MG63 (cell line): Measurements from ENCODE around the gene KCNQ1. TPM values are rescaled to one million over a fixed set of nuclear protein-coding genes. Genes with fewer than 3 reads are reported as not detected.

Experiments used
- DNase-seq: peaks from one replicate; pipeline ENCODE4 v3.0.0-alpha.2; 2020
- H3K27me3 ChIP-seq: fragments of 250-450 bp; sonication (Bioruptor Pico); 2 replicates; pipeline ENCODE4 v1.5.1; 2020; ENCODE audit warnings: mild to moderate bottlenecking, moderate library complexity
- H3K36me3 ChIP-seq: fragments of 250-450 bp; sonication (Bioruptor Pico); 2 replicates; pipeline ENCODE4 v1.5.1; 2020; ENCODE audit warnings: mild to moderate bottlenecking, moderate library complexity
- H3K4me3 ChIP-seq: fragments of 250-450 bp; sonication (Bioruptor Pico); 2 replicates; pipeline ENCODE4 v1.5.1; 2020; ENCODE audit warnings: mild to moderate bottlenecking, moderate library complexity
- H3K9me3 ChIP-seq: fragments of 250-450 bp; sonication (Bioruptor Pico); 2 replicates; pipeline ENCODE4 v1.5.1; 2020; ENCODE audit warnings: mild to moderate bottlenecking, moderate library complexity
- total RNA-seq: library from RNA; depleted of rRNA; stranded (reverse); fragments of >200 nt; shearing (Covaris generic); gene quantifications from 2 replicates; pipeline ENCODE4 v1.2.3, GENCODE V29; 2014; ENCODE audit warnings: low replicate concordance

The KCNQ1 gene
- total RNA-seq, 1 experiment from 2014 or later, result not detected

GRCh38 chr11:2811206-2812091 is 366.6 kb downstream of the KCNQ1 start:
- no peak overlapping the region for H3K4me3 ChIP-seq
- H3K36me3 ChIP-seq, result no peaks in the 10 kb centered on the region
- peaks cover 2% of the 10 kb centered on the region; the same call in 1 of the 2 replicates for H3K27me3 ChIP-seq
- no peak for DNase-seq
- H3K9me3 ChIP-seq, result no peaks in the 10 kb centered on the region

- H3K9me3 ChIP-seq, result no peaks in the 10 kb centered on the region
- no peaks in the 10 kb centered on the region for H3K36me3 ChIP-seq
- no peak overlapping the region for H3K4me3 ChIP-seq
- DNase-seq, result no peak
- H3K27me3 ChIP-seq, result peaks cover 2% of the 10 kb centered on the region; the same call in 1 of the 2 replicates
Observed at GRCh38 chr11:2812371-2812991, 367.7 kb downstream of the KCNQ1 start.

GRCh38 chr11:2813141-2813908 is 368.5 kb downstream of the KCNQ1 start:
- no peak for DNase-seq
- Histone ChIP-seq H3K36me3 (no peaks in the 10 kb centered on the region), H3K4me3 (no peak overlapping the region)

GRCh38 chr11:2813968-2814367 is 369.2 kb downstream of the KCNQ1 start:
- peaks cover 2% of the 10 kb centered on the region; the same call in 1 of the 2 replicates for H3K27me3 ChIP-seq
- H3K4me3 ChIP-seq, result no peak overlapping the region
- no peaks in the 10 kb centered on the region for H3K9me3 ChIP-seq
- H3K36me3 ChIP-seq, result no peaks in the 10 kb centered on the region
- no peak for DNase-seq

More at GRCh38 chr11:2813141-2813908, 368.5 kb downstream of the KCNQ1 start:
- H3K27me3 ChIP-seq, result peaks cover 2% of the 10 kb centered on the region; the same call in 1 of the 2 replicates
- H3K9me3 ChIP-seq, result no peaks in the 10 kb centered on the region

GRCh38 chr11:2814751-2815150 is 369.9 kb downstream of the KCNQ1 start:
- no peak for DNase-seq
- Histone ChIP-seq H3K36me3 (no peaks in the 10 kb centered on the region), H3K9me3 (no peaks in the 10 kb centered on the region), H3K27me3 (no peaks in the 10 kb centered on the region; the same call in 1 of the 2 replicates), H3K4me3 (no peak overlapping the region)

- no peak for DNase-seq
- H3K27me3 ChIP-seq, result no peaks in the 10 kb centered on the region
- no peaks in the 10 kb centered on the region for H3K9me3 ChIP-seq
- H3K4me3 ChIP-seq, result no peak overlapping the region
- no peaks in the 10 kb centered on the region for H3K36me3 ChIP-seq
Observed at GRCh38 chr11:2815762-2816496, 371.1 kb downstream of the KCNQ1 start.

GRCh38 chr11:2816523-2816922 is 371.7 kb downstream of the KCNQ1 start:
- Histone ChIP-seq H3K4me3 (no peak overlapping the region), H3K36me3 (no peaks in the 10 kb centered on the region), H3K27me3 (no peaks in the 10 kb centered on the region), H3K9me3 (no peaks in the 10 kb centered on the region)
- DNase-seq, result no peak

GRCh38 chr11:2816941-2817421 is 372.2 kb downstream of the KCNQ1 start:
- no peak overlapping the region for H3K4me3 ChIP-seq
- H3K9me3 ChIP-seq, result no peaks in the 10 kb centered on the region
- no peak for DNase-seq
- H3K36me3 ChIP-seq, result no peaks in the 10 kb centered on the region
- no peaks in the 10 kb centered on the region for H3K27me3 ChIP-seq

GRCh38 chr11:2817431-2817830 is 372.6 kb downstream of the KCNQ1 start:
- Histone ChIP-seq H3K36me3 (no peaks in the 10 kb centered on the region), H3K27me3 (no peaks in the 10 kb centered on the region), H3K9me3 (no peaks in the 10 kb centered on the region), H3K4me3 (no peak overlapping the region)
- DNase-seq, result no peak

GRCh38 chr11:2818021-2818420 is 373.2 kb downstream of the KCNQ1 start:
- no peak for DNase-seq
- Histone ChIP-seq H3K4me3 (no peak overlapping the region), H3K9me3 (no peaks in the 10 kb centered on the region), H3K36me3 (no peaks in the 10 kb centered on the region), H3K27me3 (no peaks in the 10 kb centered on the region)

- no peaks in the 10 kb centered on the region for H3K36me3 ChIP-seq
- no peak overlapping the region for H3K4me3 ChIP-seq
- H3K27me3 ChIP-seq, result no peaks in the 10 kb centered on the region
- no peak for DNase-seq
- H3K9me3 ChIP-seq, result no peaks in the 10 kb centered on the region
Observed at GRCh38 chr11:2818503-2818902, 373.7 kb downstream of the KCNQ1 start.

GRCh38 chr11:2819316-2819715 is 374.5 kb downstream of the KCNQ1 start:
- Histone ChIP-seq H3K9me3 (no peaks in the 10 kb centered on the region), H3K4me3 (no peak overlapping the region), H3K27me3 (no peaks in the 10 kb centered on the region), H3K36me3 (no peaks in the 10 kb centered on the region)
- no peak for DNase-seq

- H3K9me3 ChIP-seq, result no peaks in the 10 kb centered on the region
- no peak overlapping the region for H3K4me3 ChIP-seq
- no peaks in the 10 kb centered on the region for H3K36me3 ChIP-seq
- no peaks in the 10 kb centered on the region for H3K27me3 ChIP-seq
- DNase-seq, result no peak
Observed at GRCh38 chr11:2820976-2821375, 376.2 kb downstream of the KCNQ1 start.

- Histone ChIP-seq H3K9me3 (no peaks in the 10 kb centered on the region), H3K36me3 (no peaks in the 10 kb centered on the region), H3K27me3 (no peaks in the 10 kb centered on the region), H3K4me3 (no peak overlapping the region)
- no peak for DNase-seq
Observed at GRCh38 chr11:2821891-2822290, 377.1 kb downstream of the KCNQ1 start.

- Histone ChIP-seq H3K36me3 (no peaks in the 10 kb centered on the region), H3K4me3 (no peak overlapping the region), H3K9me3 (no peaks in the 10 kb centered on the region; the same call in 1 of the 2 replicates), H3K27me3 (no peaks in the 10 kb centered on the region)
- DNase-seq, result no peak
Observed at GRCh38 chr11:2824851-2825250, 380.0 kb downstream of the KCNQ1 start.

GRCh38 chr11:2825261-2825888 is 380.6 kb downstream of the KCNQ1 start:
- no peak overlapping the region for H3K4me3 ChIP-seq
- no peaks in the 10 kb centered on the region for H3K36me3 ChIP-seq
- no peaks in the 10 kb centered on the region; the same call in 1 of the 2 replicates for H3K9me3 ChIP-seq
- no peaks in the 10 kb centered on the region for H3K27me3 ChIP-seq
- peak; percentile 37 for DNase-seq
